Spleen (tissue), 7 donors: ENCODE results near the gene ITFG2.
A peak's percentile ranks its signal among the peaks of the same experiment; 100 is the strongest.

Experiments
- CTCF ChIP-seq, 11 experiments: fragments of 200-600 bp in 7 of 11; fragments of 450-650 bp in 4 of 11; sonication (generic) in 4 of 11; IDR thresholded peaks in 8 of 11; conservative IDR thresholded peaks in 3 of 11; 1 replicate in 7 of 11; 2 replicates in 4 of 11; pipeline versions ENCODE4 v1.4.0 to v1.8.0; 2016 to 2021; ENCODE audit warnings: antibody characterized with exemption in 11 of 11, inconsistent platforms in 4 of 11, mild to moderate bottlenecking in 1 of 11
- POLR2A ChIP-seq, 3 donors: fragments of 450-650 bp; IDR thresholded peaks; one replicate each; pipeline ENCODE4 v1.5.1; 2017; ENCODE audit warnings: antibody characterized with exemption in 3 of 3, mild to moderate bottlenecking in 1 of 3
- donor health status: DM: no; HTN: no; CAD: no; lungs with moderate emphysema.
- donor health status: DM: no; HTN: no; CAD: no.
- donor health status: DM: no; HTN: no; CAD: no.

GRCh38 chr12:2834581-2835491, 22.4 kb downstream of the ITFG2 start, which contains the start of gene NRIP2:
- peak in 1 of 11 experiments; percentile 12 for TF ChIP-seq CTCF (IDR thresholded peaks at IDR 0.05 in 8 of 11, conservative IDR thresholded peaks at IDR 0.05 in 3 of 11)
- no peak for TF ChIP-seq POLR2A (IDR thresholded peaks at IDR 0.05)
